H9 (cell line): Measurements from ENCODE around the gene RASA3. TPM values are rescaled to one million over a fixed set of nuclear protein-coding genes. Genes with fewer than 3 reads are reported as not detected.

Source experiments
- DNase-seq: peaks from one replicate; pipeline ENCODE4 v3.0.0-alpha.2; 2017
- H2AFZ ChIP-seq: one replicate; pipeline ENCODE4 v1.6.1; 2013; ENCODE audit warnings: mild to moderate bottlenecking, low read length, control low read depth, moderate library complexity
- H2AK5ac ChIP-seq: 2 replicates; pipeline ENCODE4 v1.6.1; 2013; ENCODE audit warnings: low read length, control low read depth, mixed read lengths; ENCODE audit not compliant: insufficient read length
- H2BK120ac ChIP-seq: one replicate; pipeline ENCODE4 v1.6.1; 2013; ENCODE audit warnings: low read depth, mild to moderate bottlenecking, low read length, control low read depth, inconsistent platforms; ENCODE audit not compliant: poor library complexity, severe bottlenecking
- H2BK12ac ChIP-seq: 2 replicates; pipeline ENCODE4 v1.6.1; 2013; ENCODE audit warnings: low read length, control low read depth, mixed read lengths, low read depth; ENCODE audit not compliant: insufficient read length
- H2BK15ac ChIP-seq: 2 replicates; pipeline ENCODE4 v1.6.1; 2013; ENCODE audit warnings: low read depth, low read length, control low read depth
- H2BK20ac ChIP-seq: one replicate; pipeline ENCODE4 v1.6.1; 2013; ENCODE audit warnings: low read depth, mild to moderate bottlenecking, low read length, control low read depth, inconsistent platforms; ENCODE audit not compliant: poor library complexity, severe bottlenecking
- H2BK5ac ChIP-seq: 2 replicates; pipeline ENCODE4 v1.6.1; 2013; ENCODE audit warnings: low read length, control low read depth, mixed read lengths; ENCODE audit not compliant: insufficient read length
- H3K14ac ChIP-seq: 2 replicates; pipeline ENCODE4 v1.6.1; 2013; ENCODE audit warnings: low read length, control low read depth; ENCODE audit not compliant: insufficient read depth
- H3K18ac ChIP-seq: 2 replicates; pipeline ENCODE4 v1.6.1; 2013; ENCODE audit warnings: low read depth, mild to moderate bottlenecking, mixed read lengths, low read length, control low read depth; ENCODE audit not compliant: insufficient read length
- H3K23ac ChIP-seq: 2 replicates; pipeline ENCODE4 v1.6.1; 2013; ENCODE audit warnings: low read length, control low read depth, mixed read lengths, low read depth; ENCODE audit not compliant: insufficient read length
- H3K23me2 ChIP-seq: 2 replicates; pipeline ENCODE4 v1.6.1; 2013; ENCODE audit warnings: low read depth, mild to moderate bottlenecking, mixed read lengths, low read length, control low read depth; ENCODE audit not compliant: insufficient read length, poor library complexity, severe bottlenecking
- H3K27ac ChIP-seq: 2 replicates; pipeline ENCODE4 v1.5.1; 2013; ENCODE audit warnings: low read length, control low read depth, mixed read lengths, low read depth; ENCODE audit not compliant: insufficient read length
- H3K27me3 ChIP-seq: 2 replicates; pipeline ENCODE4 v1.6.1; 2013; ENCODE audit warnings: low read length, control low read depth, inconsistent platforms; ENCODE audit not compliant: insufficient read depth
- H3K4ac ChIP-seq: 2 replicates; pipeline ENCODE4 v1.6.1; 2013; ENCODE audit warnings: low read depth, mild to moderate bottlenecking, control low read depth, inconsistent platforms, low read length, moderate library complexity
- H3K4me1 ChIP-seq: 2 replicates; pipeline ENCODE4 v1.6.1; 2013; ENCODE audit warnings: low read length, control low read depth, inconsistent platforms; ENCODE audit not compliant: insufficient read depth
- H3K4me2 ChIP-seq: 2 replicates; pipeline ENCODE4 v1.6.1; 2013; ENCODE audit warnings: low read length, control low read depth, mixed read lengths; ENCODE audit not compliant: insufficient read length, insufficient read depth
- H3K56ac ChIP-seq: 2 replicates; pipeline ENCODE4 v1.6.1; 2013; ENCODE audit warnings: low read depth, mild to moderate bottlenecking, mixed read lengths, low read length, control low read depth; ENCODE audit not compliant: insufficient read length
- H3K79me1 ChIP-seq: 2 replicates; pipeline ENCODE4 v1.6.1; 2013; ENCODE audit warnings: low read depth, mild to moderate bottlenecking, moderate library complexity, low read length, control low read depth, inconsistent platforms; ENCODE audit not compliant: insufficient read depth, poor library complexity, severe bottlenecking
- H3K79me2 ChIP-seq: 2 replicates; pipeline ENCODE4 v1.6.1; 2013; ENCODE audit warnings: low read length, control low read depth, inconsistent platforms; ENCODE audit not compliant: insufficient read depth
- H3K9ac ChIP-seq: 2 replicates; pipeline ENCODE4 v1.6.1; 2013; ENCODE audit warnings: low read length, control low read depth, mixed read lengths; ENCODE audit not compliant: insufficient read length; ENCODE audit errors: extremely low read depth
- H3K9me3 ChIP-seq: one replicate; pipeline ENCODE4 v1.6.1; 2013; ENCODE audit warnings: low read depth, low read length, inconsistent platforms; ENCODE audit not compliant: control insufficient read depth
- H3T11ph ChIP-seq: one replicate; pipeline ENCODE4 v1.6.1; 2013; ENCODE audit warnings: mild to moderate bottlenecking, low read length, control low read depth, inconsistent platforms
- H4K20me1 ChIP-seq: one replicate; pipeline ENCODE4 v1.6.1; 2013; ENCODE audit not compliant: control insufficient read depth, insufficient read length, insufficient read depth
- H4K5ac ChIP-seq: 2 replicates; pipeline ENCODE4 v1.6.1; 2013; ENCODE audit warnings: low read depth, mild to moderate bottlenecking, mixed read lengths, low read length, control low read depth; ENCODE audit not compliant: insufficient read length
- H4K8ac ChIP-seq: replicated peaks from 2 replicates; pipeline ENCODE4 v1.6.1; 2013; ENCODE audit warnings: low read length, control low read depth, mixed read lengths, low read depth; ENCODE audit not compliant: insufficient read length
- H4K91ac ChIP-seq: 2 replicates; pipeline ENCODE4 v1.6.1; 2013; ENCODE audit warnings: low read depth, mild to moderate bottlenecking, moderate library complexity, mixed read lengths, low read length, control low read depth; ENCODE audit not compliant: insufficient read length
- H3K27ac Mint-ChIP-seq, 3 experiments: 2 replicates in 2 of 3; 3 replicates in 1 of 3; pipeline ENCODE4 v1.8.0; 2020 to 2021; ENCODE audit warnings: mixed read lengths in 3 of 3, mild to moderate bottlenecking in 1 of 3, moderate library complexity in 1 of 3
- H3K27me3 Mint-ChIP-seq: 2 replicates; pipeline ENCODE4 v1.8.0; 2021; ENCODE audit warnings: low read depth, mild to moderate bottlenecking, moderate library complexity, mixed read lengths
- H3K36me3 Mint-ChIP-seq, 3 experiments: 2 replicates in 2 of 3; 3 replicates in 1 of 3; pipeline ENCODE4 v1.8.0; 2020 to 2021; ENCODE audit warnings: low read depth in 3 of 3, mixed read lengths in 3 of 3; ENCODE audit not compliant: insufficient read depth in 1 of 3
- H3K4me1 Mint-ChIP-seq, 2 experiments: 2 replicates each; pipeline ENCODE4 v1.8.0; 2020; ENCODE audit warnings: mixed read lengths in 2 of 2
- H3K4me3 Mint-ChIP-seq, 2 experiments: 2 replicates in 1 of 2; 3 replicates in 1 of 2; pipeline ENCODE4 v1.8.0; 2020 to 2021; ENCODE audit warnings: mild to moderate bottlenecking in 2 of 2, mixed read lengths in 2 of 2, moderate library complexity in 1 of 2
- H3K9me3 Mint-ChIP-seq, 2 experiments: 2 replicates in 1 of 2; 3 replicates in 1 of 2; pipeline ENCODE4 v1.8.0; 2020; ENCODE audit warnings: mild to moderate bottlenecking in 2 of 2, mixed read lengths in 2 of 2, moderate library complexity in 1 of 2
- WGBS: extraction: QIAGEN DNeasy Blood & Tissue Kit; methylation state at CpG from one replicate; pipeline ENCODE4 v1.1.7; 2013; ENCODE audit warnings: missing lambda C conversion rate, low lambda C conversion rate, mixed read lengths; ENCODE audit not compliant: insufficient read length; ENCODE audit errors: extremely low coverage; 5-methylcytosine and 5-hydroxymethylcytosine counted together
- total RNA-seq: library from RNA; stranded (reverse); gene quantifications from 2 replicates; pipeline ENCODE4 v1.2.1, GENCODE V29; 2021
- TF ChIP-seq, protein P1 (sequence below): fragments of 200-600 bp; sonication (generic); conservative IDR thresholded peaks from 3 replicates; pipeline ENCODE4 v1.8.0; 2021; ENCODE audit warnings: antibody characterized with exemption, mild to moderate bottlenecking

Gene RASA3
- total RNA-seq, 1 experiment from 2014 or later: 12.3 TPM

GRCh38 chr13:114025405-114025713 lies 107.1 kb downstream of the RASA3 start:
- H3K4me2 ChIP-seq: no peak overlapping the region
- no CpG with 5 or more reads among the region's 4 CpGs for WGBS
- H3K27ac Mint-ChIP-seq: peak overlapping the region in 1 of 3 experiments; percentile 79; a peak in 1 of 7 replicates

More at GRCh38 chr13:114025405-114025713, 107.1 kb downstream of the RASA3 start:
- Histone ChIP-seq H2AFZ (no peak overlapping the region), H3K9me3 (no peaks in the 10 kb centered on the region), H3K79me1 (no peaks in the 10 kb centered on the region), H3K14ac (no peak overlapping the region), H2BK12ac (no peak overlapping the region), H2BK120ac (no peak overlapping the region), H2BK20ac (no peak overlapping the region), H4K91ac (no peak overlapping the region), H3K27me3 (no peaks in the 10 kb centered on the region), H2AK5ac (no peak overlapping the region), H4K20me1 (no peaks in the 10 kb centered on the region), H3K56ac (no peak overlapping the region), H3K23me2 (no peaks in the 10 kb centered on the region), H3K27ac (no peak overlapping the region), H3K18ac (no peak overlapping the region), H4K5ac (no peak overlapping the region), H3K4me1 (no peaks in the 10 kb centered on the region; the same call in 1 of the 2 replicates), H3K23ac (no peak overlapping the region), H3T11ph (no peak overlapping the region), H3K79me2 (no peaks in the 10 kb centered on the region), H2BK15ac (no peak overlapping the region), H3K4ac (no peak overlapping the region), H4K8ac (no peak overlapping the region), H3K9ac (no peak overlapping the region), H2BK5ac (no peak overlapping the region)
- Mint-ChIP-seq H3K9me3 (no peaks in the 10 kb centered on the region), H3K27me3 (no peaks in the 10 kb centered on the region), H3K4me1 (peaks cover 3 to 31% of the 10 kb centered on the region in 2 experiments; a peak in 3 of 4 replicates), H3K4me3 (no peak overlapping the region), H3K36me3 (peaks cover 0 to 12% (median 2%) of the 10 kb centered on the region in 3 experiments; a peak in 3 of 7 replicates)
- DNase-seq: no peak
- TF ChIP-seq, protein P1, sequence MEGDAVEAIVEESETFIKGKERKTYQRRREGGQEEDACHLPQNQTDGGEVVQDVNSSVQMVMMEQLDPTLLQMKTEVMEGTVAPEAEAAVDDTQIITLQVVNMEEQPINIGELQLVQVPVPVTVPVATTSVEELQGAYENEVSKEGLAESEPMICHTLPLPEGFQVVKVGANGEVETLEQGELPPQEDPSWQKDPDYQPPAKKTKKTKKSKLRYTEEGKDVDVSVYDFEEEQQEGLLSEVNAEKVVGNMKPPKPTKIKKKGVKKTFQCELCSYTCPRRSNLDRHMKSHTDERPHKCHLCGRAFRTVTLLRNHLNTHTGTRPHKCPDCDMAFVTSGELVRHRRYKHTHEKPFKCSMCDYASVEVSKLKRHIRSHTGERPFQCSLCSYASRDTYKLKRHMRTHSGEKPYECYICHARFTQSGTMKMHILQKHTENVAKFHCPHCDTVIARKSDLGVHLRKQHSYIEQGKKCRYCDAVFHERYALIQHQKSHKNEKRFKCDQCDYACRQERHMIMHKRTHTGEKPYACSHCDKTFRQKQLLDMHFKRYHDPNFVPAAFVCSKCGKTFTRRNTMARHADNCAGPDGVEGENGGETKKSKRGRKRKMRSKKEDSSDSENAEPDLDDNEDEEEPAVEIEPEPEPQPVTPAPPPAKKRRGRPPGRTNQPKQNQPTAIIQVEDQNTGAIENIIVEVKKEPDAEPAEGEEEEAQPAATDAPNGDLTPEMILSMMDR: no peak
